HepG2 (cell line): ENCODE measurements around the gene CAPN9. TPM values are rescaled to one million over a fixed set of nuclear protein-coding genes. Genes with fewer than 3 reads are reported as not detected.

Experiments used
- BCL6 ChIP-seq: IDR thresholded peaks from 2 replicates; pipeline ENCODE4 v1.6.1; 2016; ENCODE audit warnings: missing genetic modification reagents, missing compliant biosample characterization
- HES4 ChIP-seq: sonication (generic); formaldehyde crosslinking; IDR thresholded peaks from 2 replicates; pipeline ENCODE4 v1.9.0; 2021; ENCODE audit warnings: mild to moderate bottlenecking, missing genetic modification reagents, borderline replicate concordance
- HOXA3 ChIP-seq: sonication (generic); formaldehyde crosslinking; IDR thresholded peaks from 2 replicates; pipeline ENCODE4 v1.5.0; 2020; ENCODE audit warnings: missing genetic modification reagents
- IRF2 ChIP-seq: IDR thresholded peaks from 2 replicates; pipeline ENCODE4 v1.6.1; 2018; ENCODE audit warnings: missing genetic modification reagents, missing compliant biosample characterization
- NFKB2 ChIP-seq: sonication (generic); formaldehyde crosslinking; IDR thresholded peaks from 2 replicates; pipeline ENCODE4 v1.4.0; 2020; ENCODE audit warnings: missing genetic modification reagents, borderline replicate concordance
- RARA ChIP-seq: IDR thresholded peaks from 2 replicates; pipeline ENCODE4 v1.6.1; 2016; ENCODE audit warnings: missing genetic modification reagents, missing compliant biosample characterization
- SNAPC5 ChIP-seq: sonication (generic); formaldehyde crosslinking; IDR thresholded peaks from 2 replicates; pipeline ENCODE4 v1.8.1; 2023; ENCODE audit warnings: mild to moderate bottlenecking, missing genetic modification reagents, borderline replicate concordance
- TEF ChIP-seq: sonication (generic); formaldehyde crosslinking; IDR thresholded peaks from 2 replicates; pipeline ENCODE4 v1.5.0; 2020; ENCODE audit warnings: missing genetic modification reagents
- THRA ChIP-seq: sonication (generic); formaldehyde crosslinking; IDR thresholded peaks from 2 replicates; pipeline ENCODE4 v1.4.0; 2020; ENCODE audit warnings: missing genetic modification reagents, borderline replicate concordance
- ZMYM4 ChIP-seq: sonication (generic); formaldehyde crosslinking; IDR thresholded peaks from 2 replicates; pipeline ENCODE4 v1.8.1; 2023; ENCODE audit warnings: mild to moderate bottlenecking, missing genetic modification reagents
- ZNF232 ChIP-seq: sonication (generic); formaldehyde crosslinking; IDR thresholded peaks from 2 replicates; pipeline ENCODE4 v1.4.0; 2020; ENCODE audit warnings: missing genetic modification reagents, borderline replicate concordance
- ZNF280B ChIP-seq: sonication (generic); formaldehyde crosslinking; IDR thresholded peaks from 2 replicates; pipeline ENCODE4 v1.5.0; 2020; ENCODE audit warnings: missing genetic modification reagents, mild to moderate bottlenecking, borderline replicate concordance
- ZNF296 ChIP-seq: sonication (generic); formaldehyde crosslinking; conservative IDR thresholded peaks from 2 replicates; pipeline ENCODE4 v1.5.0; 2020; ENCODE audit warnings: mild to moderate bottlenecking, missing genetic modification reagents
- ZNF362 ChIP-seq: sonication (generic); formaldehyde crosslinking; IDR thresholded peaks from 2 replicates; pipeline ENCODE4 v1.4.0; 2020; ENCODE audit warnings: missing genetic modification reagents, mild to moderate bottlenecking, borderline replicate concordance
- ZNF496 ChIP-seq: sonication (generic); formaldehyde crosslinking; IDR thresholded peaks from 2 replicates; pipeline ENCODE4 v1.8.1; 2023; ENCODE audit warnings: mild to moderate bottlenecking, moderate library complexity, missing genetic modification reagents; ENCODE audit not compliant: insufficient replicate concordance
- ZNF558 ChIP-seq: sonication (generic); formaldehyde crosslinking; IDR thresholded peaks from 2 replicates; pipeline ENCODE4 v1.9.0; 2022; ENCODE audit warnings: mild to moderate bottlenecking, missing genetic modification reagents, borderline replicate concordance
- ZNF766 ChIP-seq: sonication (generic); formaldehyde crosslinking; IDR thresholded peaks from 2 replicates; pipeline ENCODE4 v1.5.0; 2020; ENCODE audit warnings: missing genetic modification reagents, borderline replicate concordance
- ZNF781 ChIP-seq: sonication (generic); formaldehyde crosslinking; IDR thresholded peaks from 2 replicates; pipeline ENCODE4 v1.5.1; 2020; ENCODE audit warnings: borderline replicate concordance, mild to moderate bottlenecking, missing genetic modification reagents; ENCODE audit errors: not compliant biosample characterization
- polyA plus RNA-seq, 8 experiments: library from polyadenylated mRNA; depleted of rRNA in 3 of 8; stranded (reverse) in 7 of 8; unstranded in 1 of 8; fragments of >200 nt; fragmentation: Illumina TruSeq in 4 of 8; extraction: Trizol in 4 of 8; gene quantifications; 2 replicates each; pipeline versions ENCODE4 v1.2.1 to v1.2.3, GENCODE V29; 2011 to 2016; ENCODE audit warnings: low read depth in 4 of 8, missing spikeins in 1 of 8, mixed read lengths in 1 of 8; ENCODE audit not compliant: insufficient read depth in 1 of 8
- total RNA-seq, 5 experiments: library from RNA; depleted of rRNA; stranded (reverse); fragments of >200 nt; fragmentation: Illumina TruSeq; extraction: Trizol; gene quantifications; 2 replicates each; pipeline ENCODE4 v1.2.3, GENCODE V29; 2016; ENCODE audit warnings: low read depth in 1 of 5
- TF ChIP-seq, protein P1 (sequence below), 2 experiments: IDR thresholded peaks; 2 replicates each; pipeline ENCODE4 v1.6.1; 2011 to 2012; ENCODE audit warnings: low read length in 2 of 2, borderline replicate concordance in 1 of 2, low read depth in 1 of 2, mild to moderate bottlenecking in 1 of 2, moderate library complexity in 1 of 2

The CAPN9 gene
- total and polyA plus RNA-seq, 2 of the 13 experiments (the other 11 are each of a cell fraction or from before 2014, with no cell fraction given), result 0.04 to 0.31 TPM

DNA sequence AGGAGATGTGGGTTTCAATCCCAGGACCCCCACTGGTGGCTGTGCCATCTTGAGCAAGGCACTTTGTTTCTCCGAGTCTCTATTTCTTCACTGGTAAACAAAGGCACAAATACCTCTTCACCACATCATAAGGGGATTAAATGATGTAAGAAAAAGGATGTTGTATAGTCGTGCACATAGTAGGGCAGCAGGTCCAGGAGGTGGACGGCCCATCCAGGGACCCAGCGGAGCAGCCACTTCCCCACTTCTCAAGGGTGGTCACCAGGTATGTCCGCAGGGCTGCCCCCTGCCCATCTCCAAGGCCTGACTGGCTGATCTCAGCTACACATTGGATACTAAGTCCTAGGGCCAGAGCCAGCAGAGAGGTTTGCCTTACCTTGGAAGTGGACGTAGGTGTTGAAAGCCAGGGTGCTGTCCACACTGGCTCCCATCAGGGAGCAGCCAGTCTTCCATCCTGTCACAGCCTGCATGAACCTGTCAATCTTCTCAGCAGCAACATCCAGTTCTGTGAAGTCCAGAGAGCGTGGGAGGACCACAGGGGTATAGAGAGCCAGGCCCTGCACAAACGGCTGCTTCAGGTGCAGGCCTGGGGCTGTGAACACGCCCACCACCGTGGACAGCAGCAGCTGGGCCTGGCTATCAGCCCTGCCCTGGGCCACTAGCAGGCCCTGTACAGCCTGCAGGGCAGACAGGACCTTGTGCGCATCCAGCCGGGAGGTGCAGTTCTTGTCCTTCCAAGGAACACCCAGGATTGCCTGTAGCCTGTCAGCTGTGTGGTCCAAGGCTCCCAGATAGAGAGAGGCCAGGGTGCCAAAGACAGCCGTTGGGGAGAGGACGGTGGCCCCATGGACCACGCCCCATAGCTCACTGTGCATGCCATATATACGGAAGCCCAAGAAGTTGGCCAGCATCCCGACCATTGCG is 37.3 kb upstream of the CAPN9 start (continued):
- no peak for TF ChIP-seq TEF (CRISPR knock-in tag)
- no peak for TF ChIP-seq ZNF766
- no peak; the same call in 1 of the 2 replicates for TF ChIP-seq ZNF232 (CRISPR knock-in tag)
- no peak for TF ChIP-seq ZNF558 (CRISPR knock-in tag)
- no peak for TF ChIP-seq ZNF496 (CRISPR knock-in tag)
- TF ChIP-seq ZNF781 (CRISPR knock-in tag), result no peak
- no peak for TF ChIP-seq ZNF280B (CRISPR knock-in tag)
- no peak for TF ChIP-seq HES4 (CRISPR knock-in tag)
- TF ChIP-seq HOXA3 (CRISPR knock-in tag), result no peak
- no peak for TF ChIP-seq NFKB2 (CRISPR knock-in tag)
- no peak for TF ChIP-seq BCL6 (CRISPR knock-in tag)
- TF ChIP-seq, protein P1, sequence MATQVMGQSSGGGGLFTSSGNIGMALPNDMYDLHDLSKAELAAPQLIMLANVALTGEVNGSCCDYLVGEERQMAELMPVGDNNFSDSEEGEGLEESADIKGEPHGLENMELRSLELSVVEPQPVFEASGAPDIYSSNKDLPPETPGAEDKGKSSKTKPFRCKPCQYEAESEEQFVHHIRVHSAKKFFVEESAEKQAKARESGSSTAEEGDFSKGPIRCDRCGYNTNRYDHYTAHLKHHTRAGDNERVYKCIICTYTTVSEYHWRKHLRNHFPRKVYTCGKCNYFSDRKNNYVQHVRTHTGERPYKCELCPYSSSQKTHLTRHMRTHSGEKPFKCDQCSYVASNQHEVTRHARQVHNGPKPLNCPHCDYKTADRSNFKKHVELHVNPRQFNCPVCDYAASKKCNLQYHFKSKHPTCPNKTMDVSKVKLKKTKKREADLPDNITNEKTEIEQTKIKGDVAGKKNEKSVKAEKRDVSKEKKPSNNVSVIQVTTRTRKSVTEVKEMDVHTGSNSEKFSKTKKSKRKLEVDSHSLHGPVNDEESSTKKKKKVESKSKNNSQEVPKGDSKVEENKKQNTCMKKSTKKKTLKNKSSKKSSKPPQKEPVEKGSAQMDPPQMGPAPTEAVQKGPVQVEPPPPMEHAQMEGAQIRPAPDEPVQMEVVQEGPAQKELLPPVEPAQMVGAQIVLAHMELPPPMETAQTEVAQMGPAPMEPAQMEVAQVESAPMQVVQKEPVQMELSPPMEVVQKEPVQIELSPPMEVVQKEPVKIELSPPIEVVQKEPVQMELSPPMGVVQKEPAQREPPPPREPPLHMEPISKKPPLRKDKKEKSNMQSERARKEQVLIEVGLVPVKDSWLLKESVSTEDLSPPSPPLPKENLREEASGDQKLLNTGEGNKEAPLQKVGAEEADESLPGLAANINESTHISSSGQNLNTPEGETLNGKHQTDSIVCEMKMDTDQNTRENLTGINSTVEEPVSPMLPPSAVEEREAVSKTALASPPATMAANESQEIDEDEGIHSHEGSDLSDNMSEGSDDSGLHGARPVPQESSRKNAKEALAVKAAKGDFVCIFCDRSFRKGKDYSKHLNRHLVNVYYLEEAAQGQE (IDR thresholded peaks at IDR 0.05; ENCODE audit: borderline replicate concordance in 1 of 2, low read depth in 1 of 2, low read length in 2 of 2), result peak in 1 of 2 experiments; percentile 73; a peak in 1 of 4 replicates
- no peak for TF ChIP-seq THRA (CRISPR knock-in tag)
- TF ChIP-seq RARA (CRISPR knock-in tag), result no peak
- TF ChIP-seq IRF2, result no peak
- TF ChIP-seq SNAPC5 (CRISPR knock-in tag), result 0 out of 2 replicates have a peak, but pooled peaks have one; percentile 24
- no peak for TF ChIP-seq ZNF296
- no peak; the same call in 1 of the 2 replicates for TF ChIP-seq ZMYM4 (CRISPR knock-in tag)
- TF ChIP-seq ZNF362, result no peak
